Measurements from ENCODE around the gene HEG1. TPM values are rescaled to one million over a fixed set of nuclear protein-coding genes. Genes with fewer than 3 reads are reported as not detected.
A peak's percentile ranks its signal among the peaks of the same experiment; 100 is the strongest.

The HEG1 gene
- total and polyA plus RNA-seq, 2 experiments from 2014 or later: 1.8 to 8.8 TPM

- Mint-ChIP-seq H3K4me3 (no peak overlapping the region), H3K27me3 (ENCODE audit: insufficient read depth, low read depth, poor library complexity) (peaks cover 39% of the 10 kb centered on the region), H3K4me1 (peaks cover 30% of the 10 kb centered on the region), H3K27ac (no peak overlapping the region), H3K9me3 (no peaks in the 10 kb centered on the region; the same call in 2 of the 3 replicates), H3K36me3 (ENCODE audit: low read depth) (no peaks in the 10 kb centered on the region; the same call in 2 of the 3 replicates)
- peaks cover 26% of the 10 kb centered on the region for H3K27me3 ChIP-seq (ENCODE audit: insufficient read depth)
- no peaks in the 10 kb centered on the region; the same call in 1 of the 2 replicates for H3K36me3 ChIP-seq (ENCODE audit: insufficient read depth)
- no peak overlapping the region for H3K27ac ChIP-seq (ENCODE audit: low read depth)
- H4K20me1 ChIP-seq (replicated peaks; ENCODE audit: insufficient read depth): no peaks in the 10 kb centered on the region
- no peak for ATAC-seq
- peak overlapping the region; percentile 76 for H2AFZ ChIP-seq
- peaks cover 14% of the 10 kb centered on the region for H3K4me1 ChIP-seq (ENCODE audit: insufficient read depth)
- H3K9me2 ChIP-seq (ENCODE audit: insufficient read depth): no peaks in the 10 kb centered on the region
- H3F3A ChIP-seq (replicated peaks; ENCODE audit: low read depth): no peaks in the 10 kb centered on the region
- H3K4me2 ChIP-seq: no peak overlapping the region
- H3K79me2 ChIP-seq (replicated peaks; ENCODE audit: insufficient read depth): no peaks in the 10 kb centered on the region
- DNase-seq (ENCODE audit: low spot score): no peak
- no peak for TF ChIP-seq POLR2AphosphoS5 (IDR thresholded peaks at IDR 0.05; ENCODE audit: low read depth)
- no peak for TF ChIP-seq CREB1 (CRISPR knock-in tag; IDR thresholded peaks at IDR 0.05; ENCODE audit: low read depth)
- no peak for TF ChIP-seq EZH2phosphoT487 (IDR thresholded peaks at IDR 0.05; ENCODE audit: unreplicated experiment)
- TF ChIP-seq ZNF331 (CRISPR knock-in tag; IDR thresholded peaks at IDR 0.05; ENCODE audit: low read depth): no peak
- no peak for TF ChIP-seq ZNF462 (CRISPR knock-in tag; IDR thresholded peaks at IDR 0.05)
- TF ChIP-seq ETS1 (IDR thresholded peaks at IDR 0.05): no peak
- TF ChIP-seq EZH2 (IDR thresholded peaks at IDR 0.05; ENCODE audit: low read depth, unreplicated experiment): no peak
- TF ChIP-seq JUNB (IDR thresholded peaks at IDR 0.05; ENCODE audit: unreplicated experiment): no peak
- no peak for TF ChIP-seq ZNF114 (CRISPR knock-in tag; IDR thresholded peaks at IDR 0.05)
- no peak overlapping the region for H3K4me3 ChIP-seq
These were observed 5.4 kb upstream of the HEG1 start for GRCh38 chr3:125061170-125061569.
